HCT116 (cell line): ENCODE measurements around the gene PKP1.

Source experiments
- CTCF ChIP-seq, 3 experiments: fragments of 200-600 bp in 1 of 3; sonication (generic) in 1 of 3; IDR thresholded peaks in 2 of 3; conservative IDR thresholded peaks in 1 of 3; 2 replicates each; pipeline ENCODE4 v1.5.1; 2012 to 2017; ENCODE audit warnings: low read depth in 2 of 3, low read length in 2 of 3, antibody characterized with exemption in 1 of 3, borderline replicate concordance in 1 of 3, control low read depth in 1 of 3, mild to moderate bottlenecking in 1 of 3, mixed read lengths in 1 of 3, mixed run types in 1 of 3, moderate library complexity in 1 of 3; ENCODE audit not compliant: insufficient read depth in 1 of 3
- ELF1 ChIP-seq: IDR thresholded peaks from 2 replicates; pipeline ENCODE4 v1.6.1; 2012; ENCODE audit warnings: low read depth, borderline replicate concordance
- EZH2 ChIP-seq: fragments of 200-600 bp; sonication (generic); IDR thresholded peaks from 2 replicates; pipeline ENCODE4 v1.6.1; 2017; ENCODE audit warnings: antibody characterized with exemption, mixed run types
- POLR2A ChIP-seq: IDR thresholded peaks from 2 replicates; pipeline ENCODE4 v1.7.0; 2011; ENCODE audit warnings: borderline replicate concordance; ENCODE audit not compliant: insufficient read depth, insufficient read length; ENCODE audit errors: extremely low read depth
- POLR2AphosphoS5 ChIP-seq: IDR thresholded peaks from 2 replicates; pipeline ENCODE4 v1.6.1; 2011; ENCODE audit warnings: mild to moderate bottlenecking, low read depth, low read length, moderate library complexity
- RAD21 ChIP-seq: IDR thresholded peaks from 2 replicates; pipeline ENCODE4 v1.6.1; 2012; ENCODE audit warnings: low read depth, mild to moderate bottlenecking
- REST ChIP-seq: IDR thresholded peaks from 2 replicates; pipeline ENCODE4 v1.6.1; 2012; ENCODE audit warnings: low read depth
- SIN3A ChIP-seq: IDR thresholded peaks from 2 replicates; pipeline ENCODE4 v1.6.1; 2012; ENCODE audit warnings: low read depth
- SRF ChIP-seq: IDR thresholded peaks from 2 replicates; pipeline ENCODE4 v1.6.1; 2012; ENCODE audit warnings: low read depth
- YY1 ChIP-seq: IDR thresholded peaks from 2 replicates; pipeline ENCODE4 v1.6.1; 2011; ENCODE audit warnings: low read length, low read depth, moderate library complexity, mild to moderate bottlenecking; ENCODE audit not compliant: insufficient replicate concordance; ENCODE audit errors: extremely low read depth
- ZBTB33 ChIP-seq: IDR thresholded peaks from 2 replicates; pipeline ENCODE4 v1.6.1; 2011; ENCODE audit warnings: mild to moderate bottlenecking, low read length, moderate library complexity; ENCODE audit not compliant: insufficient replicate concordance; ENCODE audit errors: extremely low read depth

GRCh38 chr1:201344206-201345080, 61.1 kb downstream of the PKP1 start:
- no peak for TF ChIP-seq CTCF (IDR thresholded peaks at IDR 0.05 in 2 of 3, conservative IDR thresholded peaks at IDR 0.05 in 1 of 3; ENCODE audit: borderline replicate concordance in 1 of 3, insufficient read depth in 1 of 3, low read depth in 2 of 3, low read length in 2 of 3)
- no peak for TF ChIP-seq POLR2AphosphoS5
- TF ChIP-seq EZH2: no peak
- TF ChIP-seq REST: no peak
- no peak for TF ChIP-seq ELF1
- no peak for TF ChIP-seq YY1
- TF ChIP-seq SRF: no peak
- no peak for TF ChIP-seq RAD21
- no peak for TF ChIP-seq POLR2A
- no peak for TF ChIP-seq ZBTB33
- TF ChIP-seq SIN3A: no peak
